ENCODE results near the gene SRRM5.

Gene SRRM5

GRCh38 chr19:43651758-43652545 lies 40.1 kb downstream of the SRRM5 start:
- H3K4me3 Mint-ChIP-seq = no peak overlapping the region
- H3K9me3 Mint-ChIP-seq = no peaks in the 10 kb centered on the region
- H3K4me1 Mint-ChIP-seq (ENCODE audit: low read depth) = no peaks in the 10 kb centered on the region
- H3K27ac Mint-ChIP-seq = no peak overlapping the region
- no peaks in the 10 kb centered on the region for H3K27me3 Mint-ChIP-seq
- peaks cover 16% of the 10 kb centered on the region for H3K36me3 Mint-ChIP-seq (ENCODE audit: low read depth)

DNA sequence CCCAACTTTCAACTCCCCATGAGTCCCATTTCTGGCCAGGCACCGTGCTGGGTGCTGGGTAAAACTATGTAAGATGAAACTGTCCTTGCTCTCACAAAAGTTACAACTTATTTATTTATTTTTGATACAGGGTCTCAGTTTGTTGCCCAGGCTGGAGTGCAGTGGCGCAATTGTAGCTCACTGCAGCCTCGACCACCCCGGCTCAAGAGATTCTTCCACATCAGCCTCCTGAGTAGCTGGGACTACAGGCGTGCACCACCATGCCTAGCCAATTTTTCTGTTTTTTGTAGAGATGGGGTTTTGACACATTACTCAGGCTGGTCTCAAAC lies 40.6 kb downstream of the SRRM5 start:
- Mint-ChIP-seq H3K4me3 (no peak overlapping the region), H3K27me3 (no peaks in the 10 kb centered on the region), H3K9me3 (no peaks in the 10 kb centered on the region), H3K4me1 (ENCODE audit: low read depth) (no peaks in the 10 kb centered on the region), H3K36me3 (ENCODE audit: low read depth) (peaks cover 16% of the 10 kb centered on the region), H3K27ac (no peak overlapping the region)

GRCh38 chr19:43656436-43656835 lies 44.5 kb downstream of the SRRM5 start:
- Mint-ChIP-seq H3K27me3 (no peaks in the 10 kb centered on the region), H3K27ac (no peak overlapping the region), H3K36me3 (ENCODE audit: low read depth) (peaks cover 35% of the 10 kb centered on the region), H3K4me1 (ENCODE audit: low read depth) (no peaks in the 10 kb centered on the region), H3K4me3 (no peak overlapping the region), H3K9me3 (peaks cover 8% of the 10 kb centered on the region)

- H3K27ac Mint-ChIP-seq = no peak overlapping the region
- peaks cover 31% of the 10 kb centered on the region for H3K36me3 Mint-ChIP-seq (ENCODE audit: low read depth)
- no peaks in the 10 kb centered on the region for H3K27me3 Mint-ChIP-seq
- no peak overlapping the region for H3K4me3 Mint-ChIP-seq
- peaks cover 8% of the 10 kb centered on the region for H3K9me3 Mint-ChIP-seq
- H3K4me1 Mint-ChIP-seq (ENCODE audit: low read depth) = no peaks in the 10 kb centered on the region
These were observed 46.1 kb downstream of the SRRM5 start for GRCh38 chr19:43658001-43658400.

GRCh38 chr19:43658494-43658893 lies 46.6 kb downstream of the SRRM5 start:
- Mint-ChIP-seq H3K27me3 (no peaks in the 10 kb centered on the region), H3K4me1 (ENCODE audit: low read depth) (no peaks in the 10 kb centered on the region), H3K4me3 (no peak overlapping the region), H3K27ac (no peak overlapping the region), H3K36me3 (ENCODE audit: low read depth) (peaks cover 31% of the 10 kb centered on the region), H3K9me3 (peaks cover 8% of the 10 kb centered on the region)

DNA sequence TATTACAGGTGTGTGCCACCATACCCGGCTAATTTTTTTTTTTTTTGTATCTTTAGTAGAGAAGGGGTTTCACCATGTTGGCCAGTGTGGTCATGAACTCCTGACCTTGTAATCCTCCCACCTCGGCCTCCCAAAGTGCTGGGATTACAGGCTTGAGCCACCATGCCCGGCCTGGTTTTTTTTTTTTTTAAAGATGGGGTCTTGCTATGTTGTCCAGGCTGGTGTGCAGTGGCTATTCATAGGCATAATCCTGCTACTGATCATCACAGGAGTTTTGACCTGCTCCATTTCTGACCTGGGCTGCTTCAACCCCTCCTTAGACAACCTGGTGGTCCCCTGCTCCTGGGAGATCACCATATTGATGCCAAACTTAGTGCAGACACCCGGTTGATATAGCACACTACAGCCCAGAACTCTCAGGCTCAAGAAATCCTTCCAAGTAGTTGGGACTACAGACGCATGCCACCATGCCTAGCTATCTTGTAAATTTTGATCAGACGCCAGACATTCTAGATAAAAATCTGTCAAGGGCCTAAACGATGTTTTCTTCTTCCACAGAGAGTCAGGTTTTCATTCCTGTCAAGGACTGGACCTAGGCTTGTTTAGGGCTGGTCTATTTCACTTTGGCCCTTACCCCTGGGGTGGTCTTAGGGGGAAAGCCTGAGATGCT lies 48.5 kb downstream of the SRRM5 start:
- Mint-ChIP-seq H3K9me3 (peaks cover 8% of the 10 kb centered on the region), H3K27ac (no peak overlapping the region), H3K36me3 (ENCODE audit: low read depth) (peaks cover 35% of the 10 kb centered on the region), H3K27me3 (no peaks in the 10 kb centered on the region), H3K4me1 (ENCODE audit: low read depth) (peaks cover 15% of the 10 kb centered on the region), H3K4me3 (no peak overlapping the region)

DNA sequence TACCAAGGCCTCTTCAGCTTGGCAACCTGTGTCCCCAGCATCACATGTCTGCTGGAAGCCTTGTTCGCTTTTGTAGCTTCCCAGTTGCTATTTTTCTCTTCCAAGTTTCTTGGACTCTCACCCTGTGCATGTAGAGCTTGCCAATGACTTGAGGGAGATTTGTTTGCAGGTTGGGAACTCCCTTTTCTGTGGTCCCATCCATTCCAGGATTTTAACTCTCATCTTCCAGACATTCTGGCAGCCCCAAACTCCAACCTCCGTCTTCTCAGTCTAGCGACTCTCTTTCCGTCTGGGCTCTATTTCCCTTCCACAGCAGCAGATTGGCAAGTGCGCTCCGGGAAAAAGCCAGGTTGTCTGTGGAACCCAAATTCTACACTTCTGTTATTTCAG lies 49.1 kb downstream of the SRRM5 start:
- Mint-ChIP-seq H3K4me1 (ENCODE audit: low read depth) (peaks cover 15% of the 10 kb centered on the region), H3K36me3 (ENCODE audit: low read depth) (peaks cover 31% of the 10 kb centered on the region), H3K27me3 (no peaks in the 10 kb centered on the region), H3K4me3 (no peak overlapping the region), H3K9me3 (peaks cover 8% of the 10 kb centered on the region), H3K27ac (no peak overlapping the region)

DNA sequence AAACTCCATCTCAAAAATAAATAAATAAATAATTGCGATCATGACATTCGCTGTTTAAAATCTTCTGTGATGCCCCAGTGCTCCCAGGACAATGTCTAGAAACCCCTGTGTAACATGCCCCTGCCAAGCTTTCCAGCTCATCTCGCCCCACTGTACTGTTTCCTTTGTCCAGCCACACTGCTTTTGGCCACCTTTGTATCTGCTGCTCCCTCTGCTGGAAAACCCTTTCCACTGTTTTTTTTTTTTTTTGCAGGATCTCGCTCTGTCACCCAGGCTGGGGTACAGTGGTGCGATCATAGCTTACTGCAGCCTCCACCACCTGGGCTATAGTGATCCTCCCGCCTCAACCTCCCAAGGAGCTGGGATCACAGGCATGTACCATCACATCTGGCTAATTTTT lies 50.6 kb downstream of the SRRM5 start:
- no peak overlapping the region for H3K27ac Mint-ChIP-seq
- peaks cover 20% of the 10 kb centered on the region for H3K4me1 Mint-ChIP-seq (ENCODE audit: low read depth)
- H3K9me3 Mint-ChIP-seq = peaks cover 8% of the 10 kb centered on the region
- H3K27me3 Mint-ChIP-seq = no peaks in the 10 kb centered on the region
- H3K36me3 Mint-ChIP-seq (ENCODE audit: low read depth) = peaks cover 37% of the 10 kb centered on the region
- no peak overlapping the region for H3K4me3 Mint-ChIP-seq

DNA sequence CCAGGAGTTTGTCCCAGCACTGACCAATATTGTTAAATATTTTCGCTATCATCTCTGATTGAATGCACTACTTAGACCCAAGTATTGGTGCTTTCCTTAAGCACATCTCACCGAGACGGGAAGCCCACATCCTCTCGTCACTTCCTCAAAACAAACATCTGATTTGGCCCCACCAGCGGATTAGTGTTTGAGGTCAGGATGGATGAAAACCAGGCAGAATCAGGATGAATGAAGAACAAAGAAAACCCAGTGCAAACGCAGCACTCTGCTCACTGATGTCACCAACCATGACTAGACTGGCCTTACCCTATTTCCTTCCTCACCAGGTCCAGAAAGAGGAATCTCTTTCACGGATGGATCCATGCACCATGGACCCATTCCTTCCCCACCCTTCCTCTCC lies 52.1 kb downstream of the SRRM5 start:
- H3K36me3 Mint-ChIP-seq (ENCODE audit: low read depth) = peaks cover 37% of the 10 kb centered on the region
- no peak overlapping the region for H3K4me3 Mint-ChIP-seq
- peak overlapping the region; percentile 77 for H3K27ac Mint-ChIP-seq
- no peaks in the 10 kb centered on the region for H3K27me3 Mint-ChIP-seq
- H3K4me1 Mint-ChIP-seq (ENCODE audit: low read depth) = peaks cover 34% of the 10 kb centered on the region
- peaks cover 5% of the 10 kb centered on the region for H3K9me3 Mint-ChIP-seq
